Measurements from ENCODE around the gene HS6ST1.
A peak's percentile ranks its signal among the peaks of the same experiment; 100 is the strongest.

The HS6ST1 gene

GRCh38 chr2:128318776-128319464, at the start of gene HS6ST1:
HS6ST1 (minus strand) TSS chr2:128318868; CDS start chr2:128318563, 305 bp downstream.
- peak; percentile 84 to 90 for DNase-seq

DNA sequence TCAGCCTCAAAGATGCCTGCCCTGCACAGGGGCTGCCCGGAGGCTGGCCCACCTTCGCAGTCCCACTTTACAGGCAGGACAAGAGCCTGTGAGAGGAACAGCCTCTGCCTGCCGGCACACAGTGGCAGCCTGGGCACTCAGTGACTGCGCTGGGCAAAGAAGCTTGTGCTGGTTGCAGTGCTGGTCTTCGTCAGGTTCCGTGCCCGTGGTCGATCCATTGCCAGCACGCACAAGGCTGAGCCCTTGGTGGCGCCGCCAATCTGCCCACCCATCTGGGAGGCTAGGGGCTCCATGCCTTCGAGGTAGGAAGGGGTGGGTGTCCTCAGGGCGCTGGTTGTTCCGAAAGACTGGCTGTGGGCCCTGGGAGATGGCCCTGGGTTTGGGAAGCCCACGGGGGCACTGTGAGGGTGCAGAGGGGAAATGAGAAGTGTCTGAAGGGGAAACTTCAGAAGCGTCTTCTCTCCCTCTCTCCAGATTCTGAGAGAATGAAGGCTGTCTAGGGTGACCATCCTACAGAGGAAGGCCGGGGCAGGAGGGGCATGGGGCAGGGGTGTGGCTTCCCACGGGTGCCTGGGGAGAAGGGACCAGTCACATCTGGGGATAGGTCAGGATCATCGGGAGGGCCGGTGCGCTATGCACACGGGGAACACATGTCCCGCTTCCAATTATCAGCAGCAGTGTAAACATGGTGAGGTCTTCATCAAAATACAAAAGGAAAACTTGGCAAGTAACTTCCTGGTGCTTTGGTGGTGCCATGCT, 49.1 kb upstream of the HS6ST1 start:
- DNase-seq = no peak

DNA sequence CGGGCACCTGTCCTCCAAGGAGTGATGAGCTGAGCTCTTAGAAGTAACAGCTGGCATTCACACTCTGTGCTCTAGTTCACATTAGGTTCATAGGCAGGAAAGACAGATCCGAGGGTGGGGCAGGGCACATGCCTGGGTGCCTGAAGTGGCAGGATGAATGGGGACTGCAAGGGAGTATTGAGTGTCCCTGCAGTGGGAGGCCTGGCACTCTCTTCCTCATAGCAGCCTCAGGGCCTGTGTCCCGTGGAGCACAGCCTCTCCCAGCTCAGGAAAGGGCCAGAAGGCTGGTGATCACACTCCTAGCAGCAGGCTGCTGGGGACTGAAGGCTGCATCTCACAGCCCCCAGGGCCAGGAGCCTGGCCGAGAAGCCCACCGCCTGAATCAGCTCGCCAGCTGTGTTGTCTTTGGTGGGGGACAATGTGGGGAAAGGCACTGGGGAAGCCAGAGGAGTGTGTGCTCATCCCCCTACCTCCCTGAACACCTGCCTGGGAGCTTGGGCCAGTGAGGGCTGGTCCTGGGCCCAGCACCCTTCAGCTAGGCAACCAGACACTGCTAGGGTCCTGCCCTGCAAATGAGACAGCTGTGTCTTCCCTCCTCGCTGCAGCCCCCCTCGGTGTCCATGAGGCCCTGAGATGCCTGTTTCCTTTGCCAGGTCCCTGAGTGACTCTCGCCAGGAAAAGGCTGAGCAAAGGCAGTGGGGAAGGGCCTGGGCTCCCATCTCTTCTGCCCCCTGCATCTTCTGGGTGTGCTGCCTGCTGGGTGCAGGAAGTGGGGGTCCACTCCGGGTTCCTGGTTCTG, 48.2 kb upstream of the HS6ST1 start:
- DNase-seq = no peak

GRCh38 chr2:128365217-128365905, 46.7 kb upstream of the HS6ST1 start:
- DNase-seq = no peak

GRCh38 chr2:128364441-128364911, 45.8 kb upstream of the HS6ST1 start:
- DNase-seq = no peak

DNA sequence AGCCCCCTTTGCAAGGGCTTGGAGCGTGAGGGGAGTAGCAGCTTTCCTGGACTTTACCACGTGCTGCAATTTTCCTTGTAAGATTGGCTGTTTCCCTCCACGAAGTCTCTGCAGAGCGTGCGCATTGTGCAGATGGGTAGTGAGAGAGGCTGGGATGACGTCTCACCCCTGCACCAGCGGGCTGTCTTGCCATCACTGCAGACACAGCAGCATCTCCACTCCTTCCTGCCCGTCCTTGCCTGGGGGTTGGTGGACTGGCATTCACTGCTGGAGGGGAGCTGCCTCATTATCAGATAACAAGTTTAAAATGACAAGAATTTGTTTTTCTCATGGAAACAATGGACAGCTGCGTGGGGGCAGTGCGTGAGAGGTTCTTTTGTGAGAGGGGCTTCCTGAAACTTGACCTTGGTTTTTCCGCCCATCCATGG, 45.3 kb upstream of the HS6ST1 start:
- no peak for DNase-seq

DNA sequence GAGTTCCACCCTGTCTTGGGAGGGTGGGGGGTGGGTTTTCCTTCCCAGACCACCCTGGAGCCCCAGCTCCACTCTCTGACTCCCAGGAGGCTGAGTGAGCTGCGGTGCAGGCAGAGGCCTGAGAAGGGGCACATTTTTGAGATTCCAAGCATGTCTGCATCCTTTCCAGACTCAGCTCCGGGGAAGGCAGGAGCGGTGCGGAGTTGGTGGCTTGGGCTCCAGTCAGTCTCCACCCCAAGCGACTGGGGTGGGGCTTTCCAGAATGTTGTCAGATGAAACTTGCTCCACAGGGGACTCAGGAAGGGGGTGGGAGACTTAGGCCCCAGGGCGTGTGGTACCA, 44.2 kb upstream of the HS6ST1 start:
- DNase-seq = no peak

DNA sequence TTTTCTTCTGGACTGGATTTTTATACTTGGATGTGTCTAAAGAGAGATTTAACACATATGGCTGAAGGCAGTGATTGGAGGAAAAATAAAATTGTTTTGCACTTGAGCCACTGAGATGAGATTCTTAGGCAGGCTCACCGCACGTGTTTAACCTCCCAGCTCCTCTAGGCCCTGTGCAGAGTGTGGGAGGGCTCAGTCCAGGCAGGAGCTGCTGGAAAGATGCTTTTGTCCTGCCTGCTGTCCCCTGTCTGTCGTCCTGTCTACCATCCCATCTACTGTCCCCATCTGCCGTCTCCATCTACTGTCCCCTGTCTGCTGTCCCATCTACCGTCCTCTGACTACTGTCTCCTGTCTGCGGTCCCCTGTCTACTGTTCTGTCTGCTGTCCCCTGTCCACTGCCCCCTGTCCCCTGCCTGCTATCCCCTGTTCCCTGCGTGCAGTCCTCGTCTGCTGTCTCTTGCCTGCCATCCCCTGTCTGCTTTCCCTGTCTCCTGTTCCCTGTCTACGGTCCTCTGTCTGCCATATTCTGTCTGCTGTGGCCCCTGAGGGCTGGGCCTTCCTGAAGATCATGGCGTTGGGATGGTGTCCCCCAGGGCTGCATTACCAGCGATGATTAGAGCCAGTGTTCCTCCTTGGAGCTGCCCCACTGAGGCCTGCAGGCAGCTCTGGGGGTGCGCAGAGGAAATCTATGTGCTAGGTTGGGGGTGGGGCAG, 43.7 kb upstream of the HS6ST1 start:
- DNase-seq = no peak

DNA sequence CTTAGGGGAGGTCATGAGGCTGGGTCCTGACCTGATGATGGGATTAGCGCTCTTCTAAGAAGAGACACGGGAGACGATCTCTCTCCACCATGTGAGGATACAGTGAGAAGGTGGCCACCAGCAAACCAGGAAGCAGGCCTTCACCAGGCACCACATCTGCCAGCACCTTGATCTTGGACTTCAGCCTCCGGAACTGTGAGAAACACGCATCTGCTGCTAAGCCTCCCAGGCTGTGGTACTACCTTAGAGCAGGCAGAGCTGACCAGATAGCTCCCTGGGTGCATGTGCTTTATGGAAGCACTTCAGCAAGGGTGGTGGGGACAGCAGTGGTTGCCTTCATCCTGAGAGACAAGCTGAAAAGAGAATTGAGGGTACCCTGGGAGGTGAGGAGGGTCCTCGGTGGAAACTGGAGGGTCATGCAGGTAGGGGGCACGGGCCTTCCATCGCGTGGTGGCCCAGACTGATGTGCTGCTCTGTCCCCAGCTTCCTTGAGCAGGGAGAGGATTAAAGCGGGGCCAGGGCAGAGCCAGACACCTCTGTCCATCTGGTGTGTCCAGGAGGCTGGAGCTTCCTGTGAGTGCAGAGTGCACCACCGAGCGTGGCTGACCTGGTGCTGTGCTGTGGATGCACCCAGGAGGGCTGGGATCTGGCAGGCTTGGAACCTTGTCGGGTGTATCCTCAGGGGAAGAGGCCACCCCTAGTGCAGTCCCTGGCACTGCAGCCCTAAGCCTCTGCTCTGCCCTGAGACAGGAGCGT, 42.9 kb upstream of the HS6ST1 start:
- DNase-seq = no peak

GRCh38 chr2:128360711-128361110, 42.0 kb upstream of the HS6ST1 start:
- DNase-seq = no peak

- no peak for DNase-seq
Observed at GRCh38 chr2:128359841-128360240, 41.2 kb upstream of the HS6ST1 start.

DNA sequence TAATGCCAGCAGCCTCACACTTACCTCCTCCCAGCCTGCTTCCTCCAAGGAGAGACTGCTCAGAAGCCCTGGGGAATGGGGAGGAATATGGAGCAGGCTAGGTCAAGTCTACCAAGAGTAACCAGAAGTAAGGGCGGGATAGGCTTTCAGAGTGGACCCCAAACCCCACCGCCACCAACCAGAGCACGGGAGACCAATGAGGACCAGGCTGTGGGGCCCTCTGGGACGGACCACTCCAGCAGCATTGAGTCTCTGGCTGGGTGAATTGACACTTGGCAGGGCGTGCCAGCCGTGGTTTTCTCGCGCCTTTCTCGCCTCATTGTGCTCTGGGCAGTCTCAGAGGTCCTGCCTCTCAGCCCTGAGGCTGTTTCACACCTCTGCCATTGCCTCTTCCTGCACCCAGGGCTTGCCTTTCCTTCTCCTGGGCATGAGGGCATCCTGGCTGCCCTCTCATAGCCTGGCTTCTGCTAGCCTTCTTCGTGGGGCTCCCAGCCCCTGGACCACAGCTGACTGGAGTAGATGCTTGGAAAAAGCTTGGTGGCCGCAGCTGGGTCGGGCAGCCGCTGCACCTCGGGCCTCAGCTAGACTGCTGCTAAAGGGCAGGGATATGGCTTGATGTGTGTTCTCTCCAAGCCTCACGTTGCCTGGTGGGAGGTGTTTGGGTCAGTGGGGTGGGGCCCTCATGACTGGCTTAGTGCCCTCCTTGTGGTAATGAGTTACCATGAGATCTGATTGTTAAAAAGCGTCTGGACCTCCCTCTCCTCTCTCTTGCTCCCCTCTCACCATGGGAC, 40.5 kb upstream of the HS6ST1 start:
- no peak for DNase-seq

- DNase-seq = no peak
Observed at GRCh38 chr2:128357506-128358370, 39.1 kb upstream of the HS6ST1 start.

DNA sequence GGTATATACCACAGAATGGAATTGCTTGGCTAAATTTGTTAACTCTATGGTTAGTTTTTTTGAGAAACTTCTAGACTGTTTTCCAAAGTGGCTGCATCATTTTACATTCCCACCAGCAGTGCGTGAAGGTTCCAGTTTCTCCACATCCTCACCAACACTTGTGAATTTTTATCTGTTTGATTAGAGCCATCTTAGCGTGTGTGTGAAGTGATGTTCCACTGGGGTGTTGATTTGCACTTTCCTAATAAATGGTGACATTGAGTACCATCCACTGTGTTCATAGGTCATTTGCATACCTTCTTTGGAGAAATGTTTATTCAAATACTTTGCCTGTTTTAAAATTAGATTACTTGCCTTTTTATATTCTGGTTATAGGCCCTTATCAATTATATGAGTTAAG, 37.5 kb upstream of the HS6ST1 start:
- DNase-seq = no peak

- no peak for DNase-seq
Observed at GRCh38 chr2:128354726-128355470, 36.2 kb upstream of the HS6ST1 start.

GRCh38 chr2:128354161-128354560, 35.5 kb upstream of the HS6ST1 start:
- DNase-seq = no peak

GRCh38 chr2:128350736-128351135, 32.1 kb upstream of the HS6ST1 start:
- DNase-seq = no peak

GRCh38 chr2:128348701-128349100, 30.0 kb upstream of the HS6ST1 start:
- DNase-seq = no peak
